ENCODE measurements around the gene ERCC1.
A peak's percentile ranks its signal among the peaks of the same experiment; 100 is the strongest.

The ERCC1 gene

DNA sequence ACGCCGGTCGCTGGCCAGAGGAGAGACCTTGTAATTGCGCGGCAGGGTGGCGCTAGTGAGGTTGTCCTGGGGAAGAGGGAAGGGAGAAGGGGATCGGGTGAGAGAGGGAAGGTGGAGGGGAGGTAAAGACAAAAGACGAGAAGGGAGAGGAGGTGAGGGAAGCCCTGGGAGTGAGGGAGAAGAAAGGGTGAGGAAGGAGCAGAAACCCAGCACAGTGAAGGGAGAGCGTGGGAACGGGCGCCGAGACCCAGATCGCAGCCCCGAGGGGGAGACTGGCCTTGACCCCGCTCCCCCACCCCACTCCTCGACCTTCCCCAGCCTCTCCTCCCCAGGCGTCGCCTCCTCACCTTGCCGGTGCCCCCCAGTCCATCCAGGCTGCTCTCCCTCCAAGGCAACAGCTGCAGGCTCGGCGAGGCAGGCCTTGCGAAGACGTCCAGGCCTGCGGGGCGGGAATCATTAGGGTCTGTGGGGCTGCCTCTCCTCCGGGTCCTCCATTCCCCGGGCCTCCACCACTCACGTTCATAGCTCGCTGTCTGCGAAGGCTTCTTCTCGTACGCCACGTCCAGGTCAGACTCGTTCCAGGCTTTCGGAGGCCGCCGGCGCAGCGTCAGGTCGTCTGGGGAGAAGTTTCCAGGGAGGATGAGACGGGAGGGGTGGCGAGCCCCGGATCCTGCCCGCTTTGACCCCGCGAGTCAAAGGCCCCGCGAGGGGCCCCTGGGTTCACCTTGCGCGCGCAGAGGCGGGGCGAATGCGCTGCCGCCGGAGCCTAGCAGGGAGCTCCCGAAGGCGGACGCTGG, 27.7 kb downstream of the ERCC1 start:
- Mint-ChIP-seq H3K9me3 (no peaks in the 10 kb centered on the region), H3K36me3 (ENCODE audit: low read depth) (no peaks in the 10 kb centered on the region), H3K4me1 (peaks cover 7% of the 10 kb centered on the region), H3K27ac (no peak overlapping the region), H3K27me3 (peaks cover 39% of the 10 kb centered on the region), H3K4me3 (no peak overlapping the region)
- ATAC-seq = no peak
- DNase-seq = no peak

DNA sequence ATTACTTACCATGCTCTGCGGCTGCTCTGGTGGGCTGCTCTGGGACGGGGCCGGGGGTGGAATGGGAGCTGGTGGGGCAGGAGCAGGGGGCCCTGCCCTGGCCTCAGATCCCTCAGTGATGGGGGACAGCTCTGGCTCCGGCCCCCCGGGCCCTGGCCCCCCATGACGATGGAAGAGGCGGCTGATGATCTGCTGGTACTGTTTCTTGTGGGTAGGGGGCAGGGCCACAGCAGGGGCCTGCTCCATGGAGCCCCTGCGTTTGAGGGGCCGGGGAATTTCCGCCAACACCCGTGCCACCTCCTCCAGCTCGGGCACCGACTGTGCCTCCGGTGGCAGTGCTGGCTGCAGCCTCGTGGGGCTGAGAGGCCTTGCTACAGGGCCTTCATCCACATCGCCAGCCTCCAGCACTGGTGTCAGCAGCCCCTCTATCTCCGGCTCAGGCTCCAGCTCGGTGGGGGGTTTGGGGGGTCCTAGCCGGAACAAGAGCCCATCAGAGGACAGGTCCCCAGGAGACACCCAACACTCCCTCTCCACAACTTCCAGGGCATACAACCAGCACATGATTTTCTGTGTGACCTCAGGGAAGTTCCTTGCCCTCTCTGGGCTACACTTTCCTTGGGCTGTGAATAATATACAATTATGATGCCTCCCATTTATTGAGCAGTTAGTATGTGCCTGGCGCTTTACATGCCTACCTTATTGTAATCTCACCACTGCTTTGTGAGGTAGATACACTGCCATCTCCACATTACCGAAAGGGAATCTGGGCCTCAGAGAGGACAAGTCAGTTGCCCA, 31.6 kb downstream of the ERCC1 start:
- no peaks in the 10 kb centered on the region for H3K36me3 Mint-ChIP-seq (ENCODE audit: low read depth)
- DNase-seq = no peak
- no peaks in the 10 kb centered on the region for H3K9me3 Mint-ChIP-seq
- H3K4me1 Mint-ChIP-seq = no peaks in the 10 kb centered on the region
- H3K27me3 Mint-ChIP-seq = peaks cover 24% of the 10 kb centered on the region
- no peak overlapping the region for H3K27ac Mint-ChIP-seq
- H3K4me3 Mint-ChIP-seq = no peak overlapping the region
- no peak for ATAC-seq

DNA sequence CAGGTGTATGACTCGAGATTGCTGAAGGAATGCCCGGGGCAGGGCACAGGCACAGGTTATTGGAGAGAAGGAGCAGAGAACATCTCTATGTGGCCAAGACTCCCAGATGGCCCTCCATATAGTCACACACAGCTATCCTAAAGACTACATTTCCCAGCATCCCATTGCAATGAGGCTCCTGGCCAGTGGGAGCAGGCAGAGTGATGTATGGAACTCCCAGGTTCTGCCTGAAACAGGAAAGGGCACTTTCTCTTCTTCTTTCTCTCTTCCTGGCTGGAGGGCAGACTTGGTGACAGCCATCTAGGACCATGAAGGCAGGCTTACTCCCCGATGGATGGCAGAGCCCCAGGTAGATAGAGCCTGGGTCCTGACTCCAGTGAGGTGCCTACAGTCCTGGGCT, 32.4 kb downstream of the ERCC1 start:
- ATAC-seq = no peak
- Mint-ChIP-seq H3K9me3 (no peaks in the 10 kb centered on the region), H3K27me3 (peaks cover 22% of the 10 kb centered on the region), H3K4me1 (no peaks in the 10 kb centered on the region), H3K36me3 (ENCODE audit: low read depth) (no peaks in the 10 kb centered on the region), H3K27ac (no peak overlapping the region), H3K4me3 (no peak overlapping the region)
- no peak for DNase-seq

DNA sequence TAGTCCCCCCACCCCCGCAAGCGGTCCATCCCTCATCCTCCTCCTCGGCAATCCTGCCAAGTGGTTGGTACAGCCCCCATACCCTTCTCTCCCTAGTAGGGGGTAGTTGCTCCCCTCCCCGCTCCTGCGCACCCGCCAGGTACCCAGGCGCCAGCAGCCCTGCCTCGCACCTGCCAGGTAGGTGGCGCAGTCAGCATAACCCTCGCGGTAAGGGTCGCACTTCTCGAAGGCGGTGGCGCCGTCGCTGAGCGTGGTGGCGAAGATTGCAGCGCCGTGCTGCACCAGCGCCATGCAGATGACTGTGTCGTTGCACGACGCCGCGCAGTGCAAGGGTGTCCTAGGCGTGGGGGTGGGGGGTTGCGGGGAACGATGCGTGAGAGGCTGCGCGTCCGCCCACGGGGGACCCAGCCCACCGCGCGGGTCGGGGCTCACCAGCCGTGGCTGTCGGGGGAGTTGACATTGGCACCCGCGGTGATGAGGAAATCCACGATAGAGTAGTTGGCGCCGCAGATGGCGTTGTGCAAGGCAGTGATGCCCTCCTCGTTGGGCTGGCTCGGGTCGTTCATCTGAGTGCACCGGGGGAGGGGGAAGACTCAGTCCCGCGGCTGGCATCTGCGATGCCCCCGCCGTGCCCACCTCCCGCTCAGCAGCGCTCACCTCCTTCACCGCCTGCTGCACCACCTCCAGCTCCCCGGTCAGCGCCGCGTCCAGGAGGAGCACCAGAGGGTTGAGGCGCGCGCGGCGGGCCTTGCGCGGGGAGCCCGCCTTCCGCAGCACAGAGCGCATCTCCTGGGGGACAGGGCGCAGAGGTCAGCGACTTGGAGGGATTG, 38.1 kb downstream of the ERCC1 start:
- ATAC-seq (no peak), DNase-seq (no peak)
- Mint-ChIP-seq H3K4me3 (no peak overlapping the region), H3K9me3 (no peaks in the 10 kb centered on the region), H3K4me1 (no peaks in the 10 kb centered on the region), H3K27ac (no peak overlapping the region), H3K27me3 (peaks cover 33% of the 10 kb centered on the region), H3K36me3 (ENCODE audit: low read depth) (no peaks in the 10 kb centered on the region)

- no peak overlapping the region for H3K4me3 Mint-ChIP-seq
- no peaks in the 10 kb centered on the region for H3K4me1 Mint-ChIP-seq
- ATAC-seq (no peak), DNase-seq (no peak)
- H3K27me3 Mint-ChIP-seq = peaks cover 22% of the 10 kb centered on the region
- H3K9me3 Mint-ChIP-seq = no peaks in the 10 kb centered on the region
- H3K36me3 Mint-ChIP-seq (ENCODE audit: low read depth) = no peaks in the 10 kb centered on the region
- H3K27ac Mint-ChIP-seq = no peak overlapping the region
Observed at GRCh38 chr19:45382426-45382825, 41.3 kb downstream of the ERCC1 start.

DNA sequence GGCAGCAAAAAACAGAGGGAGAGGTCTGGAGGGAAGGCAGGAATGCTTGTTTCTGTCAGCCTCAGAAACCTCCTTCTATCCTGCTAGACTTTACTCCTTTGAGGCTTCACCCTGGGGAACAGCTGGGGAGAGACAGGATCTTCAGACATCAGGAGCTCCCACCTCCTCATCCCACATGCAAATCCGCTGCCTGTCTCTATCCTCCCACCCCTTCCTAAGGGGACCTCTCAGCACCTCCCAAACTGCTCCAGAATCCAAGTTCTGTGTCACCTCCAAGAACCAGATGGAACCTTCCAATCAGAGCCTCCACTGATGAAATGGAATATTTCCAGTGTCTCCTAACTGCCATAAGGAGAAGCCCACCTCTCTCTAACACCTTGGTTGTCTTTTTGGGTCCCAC, 43.6 kb downstream of the ERCC1 start:
- Mint-ChIP-seq H3K27me3 (peaks cover 9% of the 10 kb centered on the region), H3K36me3 (ENCODE audit: low read depth) (no peaks in the 10 kb centered on the region), H3K27ac (no peak overlapping the region), H3K4me3 (no peak overlapping the region), H3K9me3 (no peaks in the 10 kb centered on the region), H3K4me1 (no peaks in the 10 kb centered on the region)
- DNase-seq (no peak), ATAC-seq (no peak)

- Mint-ChIP-seq H3K4me3 (no peak overlapping the region), H3K9me3 (no peaks in the 10 kb centered on the region), H3K27ac (no peak overlapping the region), H3K36me3 (ENCODE audit: low read depth) (no peaks in the 10 kb centered on the region), H3K27me3 (no peaks in the 10 kb centered on the region), H3K4me1 (no peaks in the 10 kb centered on the region)
- DNase-seq = no peak
- no peak for ATAC-seq
Observed at GRCh38 chr19:45376045-45376724, 47.5 kb downstream of the ERCC1 start.

- Mint-ChIP-seq H3K9me3 (no peaks in the 10 kb centered on the region), H3K4me1 (peaks cover 21% of the 10 kb centered on the region), H3K4me3 (peak within 1 kb of the TSS; percentile 86), H3K27me3 (peaks cover 1% of the 10 kb centered on the region), H3K36me3 (ENCODE audit: low read depth) (peaks cover 5% of the 10 kb centered on the region), H3K27ac (peak within 1 kb of the TSS; percentile 93)
- ATAC-seq = peak; percentile 99
- DNase-seq = peak; percentile 100
Observed at GRCh38 chr19:45370410-45371204, 53.1 kb downstream of the ERCC1 start, which contains the start of gene ERCC2. Gene ERCC2, minus strand, starts transcription at chr19:45370573. Its CDS starts 33 bp downstream, at chr19:45370540.

DNA sequence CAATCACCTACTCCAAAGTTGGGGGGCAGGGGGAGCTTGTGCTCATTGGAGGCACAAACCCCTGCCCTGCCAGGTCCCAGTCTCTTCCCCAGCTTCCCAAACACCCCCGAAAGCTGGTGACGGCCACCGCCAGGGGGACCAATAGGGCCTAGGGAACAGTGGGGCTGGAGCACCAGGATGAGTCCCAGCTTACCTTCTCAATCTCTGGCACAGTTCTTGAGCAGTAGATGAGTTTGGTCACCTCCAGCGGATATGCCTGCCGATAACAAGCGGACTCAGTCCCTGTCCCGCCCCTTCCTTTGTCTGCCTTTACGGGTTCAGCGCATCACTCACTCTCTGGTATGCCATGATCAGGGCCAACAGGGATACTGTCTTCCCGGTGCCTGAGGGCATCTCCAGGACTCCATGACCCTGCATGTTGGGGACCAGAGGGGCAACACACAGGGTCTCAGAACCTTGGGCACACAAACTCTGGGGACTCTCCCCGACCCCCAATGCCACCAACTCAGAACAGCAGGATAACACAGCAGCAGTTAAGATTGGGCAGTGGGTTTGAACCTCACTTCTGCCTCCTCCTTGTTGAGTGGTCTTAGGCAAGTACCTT, 54.9 kb downstream of the ERCC1 start:
- no peak for ATAC-seq
- Mint-ChIP-seq H3K27me3 (peaks cover 1% of the 10 kb centered on the region), H3K36me3 (ENCODE audit: low read depth) (peaks cover 5% of the 10 kb centered on the region), H3K4me1 (peaks cover 21% of the 10 kb centered on the region), H3K9me3 (no peaks in the 10 kb centered on the region), H3K4me3 (peak overlapping the region; percentile 55), H3K27ac (no peak overlapping the region)
- no peak for DNase-seq

GRCh38 chr19:45368127-45368526, 55.6 kb downstream of the ERCC1 start:
- Mint-ChIP-seq H3K4me3 (no peak overlapping the region), H3K27ac (no peak overlapping the region), H3K9me3 (no peaks in the 10 kb centered on the region)

DNA sequence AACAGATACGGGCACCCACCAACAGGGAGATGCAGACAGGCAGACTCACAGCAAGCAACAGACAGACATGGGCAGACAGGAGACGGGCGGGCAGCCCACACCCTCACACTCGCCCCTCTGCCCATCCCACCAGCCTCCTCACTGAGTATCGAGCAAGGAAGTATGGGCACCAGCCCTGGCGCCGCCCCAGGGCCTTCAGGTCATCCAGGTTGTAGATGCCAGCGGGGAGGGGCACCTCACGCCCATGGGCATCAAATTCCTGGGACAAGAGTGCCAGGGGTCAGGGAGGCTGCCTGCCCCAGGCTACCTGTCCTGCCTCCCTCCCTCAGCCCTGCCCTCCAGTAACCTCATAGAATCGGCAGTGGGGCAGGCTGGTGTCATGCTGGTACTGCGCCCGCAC, 59.0 kb downstream of the ERCC1 start:
- no peak overlapping the region for H3K27ac Mint-ChIP-seq
- peaks cover 12% of the 10 kb centered on the region for H3K4me1 Mint-ChIP-seq
- ATAC-seq (no peak), DNase-seq (no peak)
- no peak overlapping the region for H3K4me3 Mint-ChIP-seq
- no peaks in the 10 kb centered on the region for H3K9me3 Mint-ChIP-seq
- H3K36me3 Mint-ChIP-seq (ENCODE audit: low read depth) = peaks cover 5% of the 10 kb centered on the region
- no peaks in the 10 kb centered on the region for H3K27me3 Mint-ChIP-seq

More at GRCh38 chr19:45368127-45368526, 55.6 kb downstream of the ERCC1 start:
- peaks cover 21% of the 10 kb centered on the region for H3K4me1 Mint-ChIP-seq
- H3K27me3 Mint-ChIP-seq = peaks cover 1% of the 10 kb centered on the region
- ATAC-seq (no peak), DNase-seq (no peak)
- peaks cover 5% of the 10 kb centered on the region for H3K36me3 Mint-ChIP-seq (ENCODE audit: low read depth)

DNA sequence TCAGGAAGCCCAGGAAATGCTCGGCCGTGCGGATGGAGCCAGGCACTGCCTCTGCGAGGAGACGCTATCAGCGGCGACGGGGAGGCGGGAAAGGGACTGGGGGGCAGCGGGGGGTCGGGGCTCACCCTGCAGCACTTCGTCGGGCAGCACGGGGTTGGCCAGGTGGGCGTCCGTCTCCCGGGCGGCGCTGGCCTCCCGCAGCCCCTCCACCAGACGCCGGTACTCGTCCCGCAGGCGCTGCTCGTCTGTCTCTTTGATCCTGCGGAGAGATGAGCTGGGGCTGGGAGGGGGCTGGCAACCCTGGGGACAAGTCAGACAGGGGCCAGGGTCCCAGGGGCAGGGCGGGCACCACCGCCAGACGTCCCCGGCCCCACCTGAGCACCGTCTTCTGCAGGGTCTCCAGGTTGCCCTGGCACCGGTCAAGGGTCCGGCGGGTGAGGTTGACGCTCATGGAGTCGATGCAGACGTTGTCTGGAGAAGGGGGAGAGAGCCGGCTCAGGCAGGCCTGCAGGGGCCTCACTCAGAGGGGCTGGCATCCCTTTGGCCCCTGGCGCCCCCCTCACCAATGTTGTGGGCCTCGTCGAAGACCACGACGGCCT, 59.8 kb downstream of the ERCC1 start:
- Mint-ChIP-seq H3K4me3 (no peak overlapping the region), H3K27me3 (no peaks in the 10 kb centered on the region), H3K27ac (no peak overlapping the region), H3K4me1 (peaks cover 7% of the 10 kb centered on the region), H3K9me3 (no peaks in the 10 kb centered on the region), H3K36me3 (ENCODE audit: low read depth) (peaks cover 5% of the 10 kb centered on the region)
- ATAC-seq = no peak
- no peak for DNase-seq

GRCh38 chr19:45362291-45362690, 61.4 kb downstream of the ERCC1 start:
- Mint-ChIP-seq H3K27ac (no peak overlapping the region), H3K4me1 (no peaks in the 10 kb centered on the region), H3K9me3 (no peaks in the 10 kb centered on the region), H3K4me3 (no peak overlapping the region), H3K36me3 (ENCODE audit: low read depth) (peaks cover 3% of the 10 kb centered on the region), H3K27me3 (no peaks in the 10 kb centered on the region)
- DNase-seq (no peak), ATAC-seq (no peak)

Measured in activated naive CD8-positive, alpha-beta T cell treated with anti-CD3 and anti-CD28 coated beads, Interleukin-2, amount 50 U/mL, for 24 hours (primary cell).